ENCODE results near the gene GLS2.

The GLS2 gene

DNA sequence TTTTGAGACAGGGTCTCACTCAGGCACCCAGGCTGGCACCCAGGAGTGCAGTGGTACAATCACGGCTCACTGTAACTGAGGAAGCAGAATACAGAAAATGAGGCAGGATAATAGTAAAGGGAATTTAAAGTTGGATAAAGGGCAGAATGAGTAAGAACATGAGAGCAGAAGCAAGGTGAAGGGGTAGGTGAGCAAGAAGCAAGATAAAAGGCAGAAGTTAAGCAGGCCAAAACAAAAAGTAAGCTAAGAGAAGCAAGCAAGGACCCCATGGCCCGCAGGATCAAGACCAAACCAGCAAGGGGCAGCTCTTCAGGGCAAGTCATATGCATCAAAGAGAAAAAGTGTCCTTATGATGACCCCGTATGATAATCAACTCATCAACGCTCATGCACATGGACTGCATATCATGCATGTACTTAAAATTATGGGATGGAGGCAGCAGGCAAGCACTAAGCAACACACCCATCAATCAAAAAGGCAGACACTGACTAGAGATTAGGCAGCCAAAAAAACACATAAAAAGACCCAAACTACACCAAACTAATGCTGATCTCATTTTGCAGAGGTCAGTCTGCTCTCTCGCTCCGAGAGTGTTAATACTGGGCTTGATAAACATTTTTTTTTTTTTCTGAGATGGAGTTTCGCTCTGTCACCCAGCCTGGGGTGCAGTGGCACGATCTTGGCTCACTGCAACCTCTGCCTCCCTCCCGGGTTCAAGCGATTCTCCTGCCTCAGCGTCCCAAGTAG is 50.4 kb downstream of the GLS2 start:
- DNase-seq, result no peak

DNA sequence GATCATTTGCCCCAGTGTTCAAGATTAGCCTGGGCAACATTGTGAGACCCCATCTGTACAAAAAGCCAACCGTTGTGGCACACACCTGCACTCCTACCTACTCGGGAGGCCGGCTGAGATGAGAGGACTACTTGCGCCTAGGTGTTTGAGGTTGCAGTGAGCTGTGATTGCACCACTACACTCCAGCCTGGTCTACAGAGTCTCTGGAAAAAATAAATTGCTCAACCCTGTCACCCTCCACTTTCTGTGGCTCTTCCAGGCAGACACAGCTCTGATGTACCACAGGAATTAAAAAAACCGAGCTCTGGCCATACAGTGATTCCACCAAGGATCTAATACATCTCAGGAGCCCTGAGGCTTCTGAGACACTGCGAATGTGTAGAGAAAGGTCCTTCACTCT is 53.1 kb downstream of the GLS2 start:
- no peak for DNase-seq

DNA sequence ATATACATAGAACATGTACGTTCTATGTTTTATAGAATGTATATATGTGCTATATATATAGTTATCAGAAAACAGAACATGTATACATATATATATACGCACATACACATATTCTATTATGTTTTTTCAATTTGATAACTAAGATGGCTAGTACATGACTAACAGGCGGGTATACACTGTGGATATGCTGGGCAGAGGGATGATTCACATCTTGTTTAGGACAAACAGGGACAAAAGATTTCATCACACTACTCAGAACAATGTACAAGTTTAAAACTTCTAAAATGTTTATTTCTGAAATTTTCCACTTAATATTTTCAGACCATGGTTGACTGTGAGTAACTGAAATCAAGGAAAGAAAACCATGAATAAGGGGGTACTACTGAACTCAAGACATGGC is 56.1 kb downstream of the GLS2 start:
- DNase-seq, result no peak

DNA sequence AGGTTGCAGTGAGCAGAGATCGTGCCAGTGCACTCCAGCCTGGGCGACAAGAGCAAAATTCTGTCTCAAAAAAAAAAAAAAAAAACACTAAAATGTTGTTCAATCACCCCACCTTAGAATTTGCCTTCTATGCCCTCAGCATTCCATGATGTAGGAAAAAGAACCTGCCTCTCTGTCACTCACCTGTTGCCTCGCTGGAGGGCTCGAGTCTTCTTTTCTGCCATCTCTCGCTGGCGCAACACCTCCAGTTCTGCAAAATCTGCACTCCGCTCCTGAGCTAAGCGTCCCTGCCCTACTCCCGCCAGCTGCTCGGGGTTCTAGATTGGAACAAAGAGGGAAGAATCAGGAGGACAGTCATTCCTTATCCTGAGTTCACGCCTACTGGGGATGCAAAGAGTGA is 56.7 kb downstream of the GLS2 start:
- no peak for DNase-seq

DNA sequence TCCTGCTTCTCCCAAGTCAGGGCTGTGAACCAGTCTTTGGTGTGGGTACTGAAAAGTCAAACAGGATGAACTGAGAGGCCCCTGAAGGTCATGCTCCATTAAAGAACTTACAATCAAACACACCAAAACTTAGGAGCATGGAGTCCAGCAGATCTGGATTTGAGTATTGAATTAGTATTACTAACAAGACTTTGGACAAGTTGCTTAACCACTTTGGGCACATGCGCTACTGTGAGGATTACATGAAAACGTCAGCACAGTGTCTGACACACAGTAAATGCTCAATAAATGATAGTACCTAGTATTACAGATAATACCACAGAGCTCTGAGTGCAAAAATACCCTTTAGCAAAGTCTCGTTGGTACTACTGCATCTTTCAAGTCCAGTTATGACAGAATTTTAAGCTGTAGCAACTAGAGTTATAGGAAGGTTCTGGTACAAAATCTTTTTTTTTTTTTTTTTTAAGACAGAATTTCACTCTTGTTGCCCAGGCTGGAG is 62.0 kb downstream of the GLS2 start:
- DNase-seq, result no peak

DNA sequence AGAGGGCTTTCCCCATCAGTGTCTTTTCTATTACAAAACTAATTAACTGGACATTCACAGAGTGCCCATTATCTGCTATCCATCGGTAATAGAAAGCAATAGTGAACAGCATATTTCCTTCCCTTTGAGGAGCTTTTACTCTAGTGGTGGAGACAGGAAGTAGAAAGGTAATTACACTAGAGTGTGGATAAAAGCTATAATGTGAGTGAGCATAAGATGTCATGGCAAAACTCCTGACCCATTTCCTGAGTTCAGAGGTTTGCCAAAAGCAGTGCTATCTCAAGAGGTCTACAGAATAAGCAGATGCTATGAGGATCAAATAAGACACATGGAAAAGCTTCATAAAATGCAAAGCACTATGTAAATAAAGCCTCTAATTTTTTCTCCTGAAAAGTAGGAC is 62.8 kb downstream of the GLS2 start:
- no peak for DNase-seq

All from fibroblast of skin of scalp (primary cell).